Measurements from ENCODE around the gene PDXP.
"Not testable (repeated sequence)": the region's sequence is repeated elsewhere in the genome, so short reads cannot be mapped to it uniquely, and the experiment has no call there.

Gene PDXP

GRCh38 chr22:37650463-37651136 is 7.9 kb upstream of the PDXP start:
- DNase-seq = no peak

- no peak for DNase-seq
Measured at GRCh38 chr22:37654563-37655251, 3.8 kb upstream of the PDXP start.

DNA sequence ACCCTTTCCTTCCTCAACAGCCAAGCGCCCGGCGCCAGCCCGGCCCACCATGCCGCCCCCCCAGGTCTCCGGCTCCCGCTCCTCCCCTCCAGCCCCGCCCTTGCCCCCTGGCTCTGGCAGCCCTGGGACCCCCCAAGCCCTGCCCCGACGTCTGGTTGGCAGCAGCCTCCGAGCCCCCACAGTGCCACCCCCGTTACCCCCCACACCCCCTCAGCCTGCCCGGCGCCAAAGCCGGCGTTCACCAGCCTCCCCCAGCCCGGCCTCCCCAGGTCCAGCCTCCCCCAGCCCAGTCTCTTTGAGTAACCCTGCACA is 3.3 kb upstream of the PDXP start:
- DNase-seq = no peak

- not testable (repeated sequence) for DNase-seq
Measured at GRCh38 chr22:37656583-37656982, 1.9 kb upstream of the PDXP start.

GRCh38 chr22:37657590-37658132 is 862 bp upstream of the PDXP start:
- no peak for DNase-seq

DNA sequence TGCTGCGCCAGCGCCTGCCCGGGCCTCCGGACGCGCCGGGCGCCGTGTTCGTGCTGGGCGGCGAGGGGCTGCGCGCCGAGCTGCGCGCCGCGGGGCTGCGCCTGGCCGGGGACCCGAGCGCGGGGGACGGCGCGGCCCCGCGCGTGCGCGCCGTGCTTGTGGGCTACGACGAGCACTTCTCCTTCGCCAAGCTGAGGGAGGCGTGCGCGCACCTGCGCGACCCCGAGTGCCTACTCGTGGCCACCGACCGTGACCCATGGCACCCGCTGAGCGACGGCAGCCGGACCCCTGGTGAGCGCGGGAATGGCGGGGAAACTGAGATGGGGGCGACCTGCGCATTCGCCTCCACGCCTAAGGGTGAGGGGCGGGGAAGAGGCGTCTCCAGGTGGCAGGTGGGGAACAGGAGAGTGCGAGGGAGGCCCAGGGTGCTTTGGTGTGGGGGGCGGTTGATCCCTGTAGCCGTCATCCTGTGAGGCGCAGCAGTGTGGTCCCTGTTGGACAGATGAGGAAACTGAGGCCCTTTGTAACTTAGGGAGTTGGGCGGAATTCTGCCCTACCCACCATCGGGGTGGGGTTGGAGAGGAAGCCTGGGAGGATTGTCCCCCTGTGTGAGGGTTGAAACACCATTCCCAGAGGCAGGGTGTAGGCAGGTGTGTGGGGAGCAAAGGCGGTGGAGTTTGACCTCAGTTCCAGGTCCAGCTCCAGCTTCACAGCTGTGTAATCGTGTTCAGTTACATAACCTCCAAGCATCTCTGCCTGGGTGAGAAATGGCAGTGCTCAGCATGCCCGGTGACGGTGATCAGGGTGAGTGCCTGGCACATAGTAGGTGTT is 758 bp downstream of the PDXP start:
- no peak for DNase-seq

DNA sequence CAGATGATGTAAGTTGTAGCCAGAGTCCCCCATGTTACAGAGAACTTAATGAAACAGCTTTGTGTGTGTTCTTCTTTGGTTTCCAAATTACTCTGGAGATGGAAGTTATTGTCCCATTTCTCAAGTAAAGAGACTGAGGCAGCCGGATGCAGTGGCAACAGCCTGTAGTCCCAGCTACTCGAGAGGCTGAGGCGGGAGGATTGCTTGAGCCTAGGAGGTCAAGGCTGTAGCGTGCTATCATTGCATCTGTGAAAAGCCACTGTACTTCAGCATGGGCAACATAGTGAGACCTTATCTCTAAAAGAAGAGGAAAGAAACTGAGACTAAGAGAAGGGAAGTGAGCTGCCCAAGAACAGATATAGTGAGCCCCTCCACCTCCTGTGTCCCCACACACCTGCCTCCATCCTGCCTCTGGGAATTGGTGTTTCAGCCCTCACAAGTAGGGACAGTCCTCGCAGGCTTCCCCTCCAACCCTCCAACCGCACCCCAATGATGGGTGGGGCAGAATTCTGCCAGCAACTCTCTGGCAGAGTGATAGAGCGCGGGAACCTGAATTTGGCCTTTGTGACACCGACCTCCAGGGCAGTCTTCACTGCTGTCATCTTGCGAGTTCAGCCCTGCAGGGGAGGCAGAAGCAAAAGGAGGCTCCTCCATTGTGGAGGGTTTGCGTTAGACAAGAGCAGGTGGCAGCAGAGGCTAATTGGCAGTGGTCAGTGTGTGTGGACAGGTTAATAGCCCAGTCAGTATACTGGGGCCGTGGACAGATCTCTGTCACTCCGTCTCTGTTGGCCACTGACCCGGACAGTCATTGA is 1.6 kb downstream of the PDXP start:
- no peak for DNase-seq

GRCh38 chr22:37660709-37661045 is 2.2 kb downstream of the PDXP start:
- DNase-seq = no peak

- DNase-seq = peak in 1 of 2 experiments; percentile 20
Measured at GRCh38 chr22:37661160-37661924, 2.8 kb downstream of the PDXP start.

DNA sequence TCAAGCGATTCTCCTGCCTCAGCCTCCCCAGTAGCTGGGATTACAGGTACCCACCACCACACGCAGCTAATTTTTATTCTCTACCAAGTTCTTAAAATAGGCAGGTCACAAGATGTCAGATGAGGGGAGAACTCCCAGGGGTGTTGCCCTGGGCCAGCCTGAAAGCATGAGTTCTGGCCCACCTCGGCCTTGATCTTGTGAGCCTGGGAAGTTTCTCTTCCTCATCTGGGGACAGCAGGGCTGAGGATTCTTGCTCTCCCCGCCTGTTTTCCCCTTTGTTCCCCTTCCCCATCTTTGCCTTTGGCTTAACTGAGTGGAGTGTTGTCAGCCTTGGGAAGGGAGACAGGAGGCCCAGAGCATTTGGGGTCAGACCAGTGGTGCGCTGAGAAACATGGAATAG is 3.5 kb downstream of the PDXP start:
- DNase-seq = no peak

GRCh38 chr22:37663521-37664140 is 5.1 kb downstream of the PDXP start:
- no peak for DNase-seq

GRCh38 chr22:37664249-37665101 is 6.0 kb downstream of the PDXP start:
- no peak for DNase-seq

DNA sequence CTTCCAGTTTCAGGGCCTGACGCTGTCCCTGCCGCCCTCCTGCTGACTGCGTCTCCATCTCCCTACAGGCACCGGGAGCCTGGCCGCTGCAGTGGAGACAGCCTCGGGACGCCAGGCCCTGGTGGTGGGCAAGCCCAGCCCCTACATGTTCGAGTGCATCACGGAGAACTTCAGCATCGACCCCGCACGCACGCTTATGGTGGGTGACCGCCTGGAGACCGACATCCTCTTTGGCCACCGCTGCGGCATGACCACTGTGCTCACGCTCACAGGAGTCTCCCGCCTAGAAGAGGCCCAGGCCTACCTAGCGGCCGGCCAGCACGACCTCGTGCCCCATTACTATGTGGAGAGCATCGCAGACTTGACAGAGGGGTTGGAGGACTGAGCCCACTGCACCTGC is 7.0 kb downstream of the PDXP start:
- no peak for DNase-seq

GRCh38 chr22:37669586-37669985 is 11.1 kb downstream of the PDXP start:
- DNase-seq = no peak

DNA sequence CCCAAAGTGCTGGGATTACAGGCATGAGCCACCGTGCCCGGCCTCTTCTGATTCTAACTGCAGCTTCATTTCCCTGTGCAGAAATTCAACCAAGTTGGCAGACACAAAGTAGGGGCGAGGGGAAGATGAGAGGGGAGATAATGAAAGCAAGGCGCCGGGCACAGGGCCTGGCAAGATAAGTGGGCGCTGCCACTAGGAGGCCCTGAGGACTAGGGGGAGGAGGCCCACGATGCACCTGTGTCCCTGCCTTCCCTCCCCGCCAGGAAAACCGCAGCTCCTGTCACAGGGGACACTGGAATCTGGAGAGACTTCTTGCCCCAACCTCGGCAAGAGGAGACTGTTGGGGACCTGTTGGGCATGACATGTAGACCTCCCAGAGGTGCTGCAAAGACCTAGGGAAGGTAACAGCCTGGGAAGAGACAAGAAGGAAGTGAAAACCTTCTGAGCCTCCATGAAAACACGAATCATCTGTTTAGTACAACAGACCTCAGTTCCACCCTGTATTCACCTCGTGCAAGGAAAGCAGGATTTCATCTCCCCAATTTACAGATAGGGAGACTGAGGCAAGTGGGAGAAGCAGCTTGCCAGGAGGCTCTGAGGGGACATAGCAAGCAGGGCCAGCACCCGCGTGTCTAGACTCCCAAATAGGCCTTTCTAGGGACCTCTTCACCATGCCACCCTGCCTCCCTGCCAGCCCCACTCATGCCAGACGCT is 13.8 kb downstream of the PDXP start:
- no peak for DNase-seq

- DNase-seq = no peak
Measured at GRCh38 chr22:37672920-37673455, 14.5 kb downstream of the PDXP start.

DNA sequence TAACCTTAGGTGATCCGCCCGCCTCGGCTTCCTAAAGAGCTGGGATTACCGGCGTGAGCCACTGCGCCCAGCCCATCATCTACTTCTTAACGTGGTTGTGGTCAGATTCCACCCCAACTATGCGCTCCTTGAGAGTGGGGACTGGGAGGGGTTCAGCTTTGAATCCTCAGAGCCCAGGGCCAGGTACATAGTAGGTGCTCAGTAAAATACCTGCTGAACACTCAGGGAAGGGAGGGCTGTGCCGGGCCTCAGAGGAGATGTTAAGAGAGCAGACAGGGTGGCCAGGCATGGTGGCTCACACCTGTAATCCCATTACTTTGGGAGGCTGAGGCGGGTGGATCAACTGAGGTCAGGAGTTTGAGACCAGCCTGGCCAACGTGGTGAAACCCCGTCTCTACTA is 15.7 kb downstream of the PDXP start:
- DNase-seq = no peak

DNA sequence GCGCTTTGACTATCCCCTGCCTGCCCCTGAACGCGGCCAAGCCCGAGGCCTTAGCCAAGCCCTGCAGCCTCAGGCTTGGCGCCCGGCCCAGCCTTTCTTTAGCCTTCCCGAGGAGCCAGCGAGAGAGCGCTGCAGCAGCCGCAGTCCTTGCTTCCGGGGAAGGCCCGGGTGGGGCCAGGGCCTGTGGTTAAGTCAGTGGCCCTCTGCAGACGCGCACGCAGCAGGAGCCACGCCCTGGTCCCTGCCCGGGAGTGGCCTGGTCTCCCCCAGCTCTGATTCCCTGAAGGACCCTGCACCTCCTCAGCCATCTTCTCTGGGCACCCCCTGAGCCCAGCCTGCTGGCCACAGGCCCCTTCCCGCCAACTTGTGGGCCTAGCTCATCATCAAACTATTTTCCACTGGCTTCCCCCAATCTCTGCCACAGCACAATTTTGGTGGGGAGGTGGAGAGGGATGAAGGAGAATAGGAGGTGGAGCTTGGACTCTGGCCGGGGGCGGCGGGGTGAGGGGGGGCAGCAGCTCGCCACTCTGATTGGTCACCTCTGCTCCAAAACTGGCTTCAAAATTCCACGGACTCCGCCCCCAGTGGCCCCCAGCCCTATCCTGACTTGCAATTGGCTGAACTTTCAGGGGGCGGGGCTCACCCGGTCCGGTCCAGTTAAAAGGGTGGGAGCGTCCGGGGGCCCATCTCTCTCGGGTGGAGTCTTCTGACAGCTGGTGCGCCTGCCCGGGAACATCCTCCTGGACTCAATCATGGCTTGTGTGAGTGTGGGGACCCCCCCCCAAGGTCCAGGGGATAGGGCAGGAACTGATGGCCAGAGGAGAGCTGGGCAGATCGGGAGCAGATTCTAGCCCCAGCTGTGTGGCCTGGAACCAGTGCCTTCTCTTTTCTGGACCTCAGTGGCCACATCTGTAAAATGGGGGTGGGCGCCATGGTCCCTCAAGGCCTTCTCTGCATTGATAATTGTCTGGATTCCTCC is 16.7 kb downstream of the PDXP start, which contains the start of gene LGALS1:
Gene LGALS1, plus strand, starts transcription at position 686 of the 979 bp plus-strand sequence. Its CDS starts 67 bp downstream, at position 753.
- no peak for DNase-seq
